Smooth muscle cell (in vitro differentiated cells): ENCODE measurements around the gene OPRL1. TPM values are rescaled to one million over a fixed set of nuclear protein-coding genes. Genes with fewer than 3 reads are reported as not detected.

Experiments
- DNase-seq: peaks from one replicate; lab custom pipeline; 2025; ENCODE audit not compliant: unreplicated experiment; lab: John Stamatoyannopoulos, UW
- H2AFZ ChIP-seq: fragments of 200-600 bp; sonication (generic); 2 replicates; pipeline ENCODE4 v1.6.0; 2016; ENCODE audit warnings: antibody characterized with exemption, low read depth, mild to moderate bottlenecking
- H3F3A ChIP-seq: fragments of 200-600 bp; sonication (generic); 2 replicates; pipeline ENCODE4 v1.6.0; 2017; ENCODE audit warnings: antibody characterized with exemption, low read depth
- H3K27ac ChIP-seq: fragments of 200-600 bp; sonication (generic); 2 replicates; pipeline ENCODE4 v1.5.1; 2016; ENCODE audit warnings: low read depth, mild to moderate bottlenecking
- H3K27me3 ChIP-seq: fragments of 200-600 bp; sonication (generic); 2 replicates; pipeline ENCODE4 v1.6.1; 2016; ENCODE audit warnings: low read depth, mild to moderate bottlenecking
- H3K36me3 ChIP-seq: fragments of 200-600 bp; sonication (generic); 2 replicates; pipeline ENCODE4 v1.5.1; 2016; ENCODE audit warnings: low read depth
- H3K4me1 ChIP-seq: fragments of 200-600 bp; sonication (generic); 2 replicates; pipeline ENCODE4 v1.5.1; 2016; ENCODE audit warnings: low read depth
- H3K4me2 ChIP-seq: fragments of 200-600 bp; sonication (generic); 2 replicates; pipeline ENCODE4 v1.6.0; 2016; ENCODE audit warnings: mild to moderate bottlenecking
- H3K4me3 ChIP-seq: fragments of 200-600 bp; sonication (generic); 2 replicates; pipeline ENCODE4 v1.5.1; 2016; ENCODE audit warnings: mild to moderate bottlenecking
- H3K79me2 ChIP-seq: fragments of 200-600 bp; sonication (generic); 2 replicates; pipeline ENCODE4 v1.6.0; 2016; ENCODE audit warnings: low read depth, mild to moderate bottlenecking
- H3K9ac ChIP-seq: fragments of 200-600 bp; sonication (generic); 2 replicates; pipeline ENCODE4 v1.6.0; 2016; ENCODE audit warnings: low read depth
- H3K9me3 ChIP-seq: fragments of 200-600 bp; sonication (generic); replicated peaks from 2 replicates; pipeline ENCODE4 v1.5.1; 2016; ENCODE audit warnings: low read depth
- H4K20me1 ChIP-seq: fragments of 200-600 bp; sonication (generic); 2 replicates; pipeline ENCODE4 v1.6.0; 2016; ENCODE audit warnings: low read depth
- WGBS: methylation state at CpG from one replicate; pipeline ENCODE4 v1.1.7; 2016; ENCODE audit warnings: low lambda C conversion rate; 5-methylcytosine and 5-hydroxymethylcytosine counted together
- polyA plus RNA-seq: library from polyadenylated mRNA; unstranded; fragments of >200 nt; fragmentation: Nextera tagmentation; extraction: Ambion mirVana; gene quantifications from 2 replicates; pipeline ENCODE4 v1.2.1, GENCODE V29; 2016
- total RNA-seq: library from RNA; depleted of rRNA; stranded (reverse); fragments of >200 nt; gene quantifications from 2 replicates; pipeline ENCODE4 v1.2.3, GENCODE V29; 2014
- TF ChIP-seq, protein P1 (sequence below): fragments of 200-600 bp; sonication (generic); IDR thresholded peaks from 2 replicates; pipeline ENCODE4 v1.5.1; 2017; ENCODE audit warnings: borderline replicate concordance, mild to moderate bottlenecking, antibody characterized with exemption; ENCODE audit not compliant: insufficient read depth, poor library complexity, severe bottlenecking

OPRL1 gene
- total and polyA plus RNA-seq, 2 experiments from 2014 or later = 3.1 to 6.4 TPM

DNA sequence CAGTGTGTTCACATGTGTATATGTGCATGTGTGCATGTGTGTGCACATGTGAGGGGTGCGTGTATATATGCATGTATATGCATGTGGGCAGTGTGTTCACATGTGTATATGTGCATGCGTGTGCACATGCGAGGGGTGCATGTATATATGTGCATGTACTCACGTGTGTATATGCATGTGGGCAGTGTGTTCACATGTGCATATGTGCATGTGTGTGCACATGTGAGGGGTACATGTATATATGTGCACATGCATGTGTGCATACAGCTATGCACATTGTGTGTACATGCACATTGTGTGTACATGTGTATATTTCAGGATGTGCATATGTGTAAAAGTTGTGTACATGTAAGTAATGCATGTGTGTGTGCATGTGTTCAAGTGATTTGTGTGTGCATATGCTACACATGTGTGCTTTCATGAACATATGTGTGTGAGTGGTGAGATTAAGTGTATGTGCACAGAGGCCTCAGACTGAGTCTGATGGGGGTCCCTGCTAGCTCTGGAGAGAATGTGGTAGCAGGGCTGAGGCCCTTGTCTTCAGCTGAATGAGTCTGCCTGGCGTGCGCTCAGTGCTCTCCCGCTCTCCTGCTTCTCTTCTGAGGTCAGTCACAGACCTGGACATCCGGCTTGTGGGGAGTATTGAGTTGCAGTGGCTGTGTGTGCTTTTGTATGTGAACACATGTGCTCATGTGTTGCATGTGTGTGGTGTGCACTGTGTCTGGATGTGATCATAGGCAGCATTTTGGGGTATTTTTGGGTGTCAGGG, 64.4 kb downstream of the OPRL1 start:
- DNase-seq = no peak
- Histone ChIP-seq H3K9ac (no peak overlapping the region), H2AFZ (no peak overlapping the region), H3K4me2 (no peak overlapping the region), H3F3A (no peaks in the 10 kb centered on the region), H3K9me3 (no peaks in the 10 kb centered on the region), H3K27me3 (no peaks in the 10 kb centered on the region), H3K79me2 (no peaks in the 10 kb centered on the region), H3K4me3 (no peak overlapping the region), H3K27ac (no peak overlapping the region), H3K4me1 (peaks cover 21% of the 10 kb centered on the region), H3K36me3 (no peaks in the 10 kb centered on the region), H4K20me1 (no peaks in the 10 kb centered on the region)
- TF ChIP-seq, protein P1, sequence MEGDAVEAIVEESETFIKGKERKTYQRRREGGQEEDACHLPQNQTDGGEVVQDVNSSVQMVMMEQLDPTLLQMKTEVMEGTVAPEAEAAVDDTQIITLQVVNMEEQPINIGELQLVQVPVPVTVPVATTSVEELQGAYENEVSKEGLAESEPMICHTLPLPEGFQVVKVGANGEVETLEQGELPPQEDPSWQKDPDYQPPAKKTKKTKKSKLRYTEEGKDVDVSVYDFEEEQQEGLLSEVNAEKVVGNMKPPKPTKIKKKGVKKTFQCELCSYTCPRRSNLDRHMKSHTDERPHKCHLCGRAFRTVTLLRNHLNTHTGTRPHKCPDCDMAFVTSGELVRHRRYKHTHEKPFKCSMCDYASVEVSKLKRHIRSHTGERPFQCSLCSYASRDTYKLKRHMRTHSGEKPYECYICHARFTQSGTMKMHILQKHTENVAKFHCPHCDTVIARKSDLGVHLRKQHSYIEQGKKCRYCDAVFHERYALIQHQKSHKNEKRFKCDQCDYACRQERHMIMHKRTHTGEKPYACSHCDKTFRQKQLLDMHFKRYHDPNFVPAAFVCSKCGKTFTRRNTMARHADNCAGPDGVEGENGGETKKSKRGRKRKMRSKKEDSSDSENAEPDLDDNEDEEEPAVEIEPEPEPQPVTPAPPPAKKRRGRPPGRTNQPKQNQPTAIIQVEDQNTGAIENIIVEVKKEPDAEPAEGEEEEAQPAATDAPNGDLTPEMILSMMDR = no peak
- 90% methylated on average over 8 of the region's 8 CpGs for WGBS

DNA sequence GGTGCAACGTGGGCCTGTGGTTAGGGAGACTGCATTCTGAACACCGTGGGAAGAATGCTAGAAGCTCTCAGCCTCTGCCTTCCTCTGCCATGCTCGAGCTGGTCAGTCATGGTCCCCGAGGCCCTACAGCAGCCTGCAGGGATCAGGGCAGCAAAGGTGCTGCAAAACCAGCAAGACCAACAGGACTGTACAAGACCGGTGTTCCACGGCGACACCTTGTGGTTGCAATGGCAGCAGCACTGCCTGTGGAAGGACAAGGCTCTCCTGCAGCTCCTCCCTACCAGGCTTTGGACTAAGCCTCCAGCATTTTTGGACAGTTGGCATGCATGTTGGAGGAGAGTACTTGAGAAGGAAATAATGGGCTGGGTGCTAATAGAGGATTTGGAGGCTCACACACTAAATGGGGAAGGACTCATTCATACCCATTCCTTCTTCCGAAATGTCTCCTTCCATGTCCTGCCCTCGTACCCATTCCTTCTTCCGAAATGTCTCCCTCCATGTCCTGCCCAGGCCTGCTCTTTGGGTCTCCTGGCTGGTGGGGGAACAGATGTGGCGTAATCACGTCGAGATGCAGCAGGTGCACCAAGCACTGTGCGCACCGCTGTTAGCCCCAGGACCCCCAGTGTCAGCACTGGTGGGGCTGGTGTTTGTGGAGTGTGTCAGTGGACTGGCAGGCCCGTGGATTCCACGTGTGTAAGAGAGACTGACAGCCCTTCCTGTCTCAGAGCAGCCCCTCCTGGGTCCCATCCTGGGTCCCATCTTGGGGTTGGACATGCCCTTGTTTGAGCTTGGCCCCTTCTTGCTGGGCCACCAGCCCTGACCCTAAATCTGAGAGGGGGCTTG, 65.8 kb downstream of the OPRL1 start:
- Histone ChIP-seq H2AFZ (no peak overlapping the region), H4K20me1 (no peaks in the 10 kb centered on the region), H3K27ac (no peak overlapping the region), H3K27me3 (no peaks in the 10 kb centered on the region), H3K4me2 (no peak overlapping the region), H3K79me2 (no peaks in the 10 kb centered on the region), H3K9ac (no peak overlapping the region), H3K4me3 (no peak overlapping the region), H3K9me3 (no peaks in the 10 kb centered on the region), H3K36me3 (no peaks in the 10 kb centered on the region), H3K4me1 (peaks cover 11% of the 10 kb centered on the region), H3F3A (no peaks in the 10 kb centered on the region)
- TF ChIP-seq, protein P1 = peak; percentile 16
- no peak for DNase-seq
- WGBS = 91% methylated on average over 17 of the region's 17 CpGs

DNA sequence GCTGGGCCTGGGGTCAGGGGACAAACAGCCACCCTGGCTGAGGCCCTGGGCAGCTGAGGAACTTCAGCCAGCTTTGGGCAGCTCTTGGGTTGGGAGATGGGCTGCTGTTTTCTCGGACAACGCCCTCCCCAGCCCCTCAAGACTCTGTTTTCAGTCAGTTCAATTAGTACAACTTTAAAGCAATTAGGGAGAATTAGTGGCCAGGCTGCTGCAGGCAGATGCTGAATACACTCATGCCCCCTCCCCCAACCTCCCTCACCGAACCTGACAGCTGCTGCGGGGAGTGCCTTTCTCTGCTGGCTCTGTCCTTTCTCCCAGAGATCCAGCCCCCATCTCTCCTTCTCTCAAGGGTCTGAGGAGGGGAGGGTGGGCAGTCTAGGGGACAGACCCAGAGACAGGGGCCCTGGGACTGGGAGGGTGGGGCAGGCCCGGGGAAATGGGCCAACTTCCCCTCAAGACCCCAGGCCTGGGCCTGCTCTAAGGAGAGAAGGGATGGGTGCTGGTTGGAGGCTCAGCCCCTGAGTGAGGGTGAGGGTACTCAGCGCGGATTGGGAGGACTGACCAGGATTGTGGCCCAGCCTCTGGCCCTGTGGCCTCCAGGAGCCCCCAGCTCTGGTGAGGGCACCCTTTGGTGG, 66.5 kb downstream of the OPRL1 start:
- H3F3A ChIP-seq = no peaks in the 10 kb centered on the region
- no peak overlapping the region for H3K4me2 ChIP-seq
- no peaks in the 10 kb centered on the region for H4K20me1 ChIP-seq
- DNase-seq = no peak
- no peak overlapping the region for H2AFZ ChIP-seq
- no peaks in the 10 kb centered on the region for H3K9me3 ChIP-seq
- H3K4me1 ChIP-seq = peaks cover 18% of the 10 kb centered on the region
- H3K79me2 ChIP-seq = no peaks in the 10 kb centered on the region
- no peak overlapping the region for H3K4me3 ChIP-seq
- TF ChIP-seq, protein P1 = no peak
- H3K9ac ChIP-seq = no peak overlapping the region
- H3K36me3 ChIP-seq = no peaks in the 10 kb centered on the region
- no peaks in the 10 kb centered on the region for H3K27me3 ChIP-seq
- H3K27ac ChIP-seq = no peak overlapping the region
- 77% methylated on average over 7 of the region's 7 CpGs for WGBS
